ENCODE results near the gene FANCC.

The FANCC gene

DNA sequence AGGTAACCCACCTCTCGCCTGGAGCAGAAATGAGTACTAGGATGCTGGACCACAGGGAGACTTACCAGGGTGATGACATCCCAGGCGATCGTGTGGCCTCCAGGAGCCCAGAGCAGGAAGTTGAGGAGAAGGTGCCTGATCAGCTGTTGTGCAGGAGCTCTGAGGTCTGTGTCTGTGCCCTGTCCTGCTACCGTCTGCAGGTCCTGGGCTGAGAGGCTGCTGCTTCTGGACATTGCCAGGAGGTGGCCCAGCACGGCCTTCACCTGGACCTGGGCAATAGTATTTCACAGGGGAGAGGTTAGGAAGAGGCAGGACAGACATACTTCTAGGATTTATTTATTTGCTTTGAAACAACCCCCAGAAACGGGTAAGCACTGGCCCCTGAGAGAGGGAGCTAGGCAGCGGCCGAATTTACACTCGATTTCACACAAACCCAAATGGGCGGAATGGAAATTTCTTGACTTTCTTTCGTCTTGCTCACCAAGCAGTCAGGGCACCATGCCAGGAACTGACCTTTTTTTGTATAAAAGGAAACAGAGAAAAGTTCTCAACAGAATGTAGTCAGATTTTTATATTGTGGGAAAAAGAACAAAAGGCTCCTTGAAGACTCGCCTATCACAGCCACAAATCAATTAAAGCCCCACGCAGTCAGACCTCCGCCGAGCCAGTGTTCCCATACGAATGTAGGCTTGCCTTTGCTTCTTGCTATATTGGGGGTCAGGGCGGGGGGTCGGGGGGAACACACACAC lies 210.3 kb downstream of the FANCC start:
- TF ChIP-seq, protein P1, sequence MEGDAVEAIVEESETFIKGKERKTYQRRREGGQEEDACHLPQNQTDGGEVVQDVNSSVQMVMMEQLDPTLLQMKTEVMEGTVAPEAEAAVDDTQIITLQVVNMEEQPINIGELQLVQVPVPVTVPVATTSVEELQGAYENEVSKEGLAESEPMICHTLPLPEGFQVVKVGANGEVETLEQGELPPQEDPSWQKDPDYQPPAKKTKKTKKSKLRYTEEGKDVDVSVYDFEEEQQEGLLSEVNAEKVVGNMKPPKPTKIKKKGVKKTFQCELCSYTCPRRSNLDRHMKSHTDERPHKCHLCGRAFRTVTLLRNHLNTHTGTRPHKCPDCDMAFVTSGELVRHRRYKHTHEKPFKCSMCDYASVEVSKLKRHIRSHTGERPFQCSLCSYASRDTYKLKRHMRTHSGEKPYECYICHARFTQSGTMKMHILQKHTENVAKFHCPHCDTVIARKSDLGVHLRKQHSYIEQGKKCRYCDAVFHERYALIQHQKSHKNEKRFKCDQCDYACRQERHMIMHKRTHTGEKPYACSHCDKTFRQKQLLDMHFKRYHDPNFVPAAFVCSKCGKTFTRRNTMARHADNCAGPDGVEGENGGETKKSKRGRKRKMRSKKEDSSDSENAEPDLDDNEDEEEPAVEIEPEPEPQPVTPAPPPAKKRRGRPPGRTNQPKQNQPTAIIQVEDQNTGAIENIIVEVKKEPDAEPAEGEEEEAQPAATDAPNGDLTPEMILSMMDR (IDR thresholded peaks at IDR 0.05; ENCODE audit: low read depth, low read length, missing control alignments), result no peak
- DNase-seq (ENCODE audit: low read depth), result no peak
- no peak overlapping the region for H3K4me3 ChIP-seq (ENCODE audit: low read depth, low read length)

DNA sequence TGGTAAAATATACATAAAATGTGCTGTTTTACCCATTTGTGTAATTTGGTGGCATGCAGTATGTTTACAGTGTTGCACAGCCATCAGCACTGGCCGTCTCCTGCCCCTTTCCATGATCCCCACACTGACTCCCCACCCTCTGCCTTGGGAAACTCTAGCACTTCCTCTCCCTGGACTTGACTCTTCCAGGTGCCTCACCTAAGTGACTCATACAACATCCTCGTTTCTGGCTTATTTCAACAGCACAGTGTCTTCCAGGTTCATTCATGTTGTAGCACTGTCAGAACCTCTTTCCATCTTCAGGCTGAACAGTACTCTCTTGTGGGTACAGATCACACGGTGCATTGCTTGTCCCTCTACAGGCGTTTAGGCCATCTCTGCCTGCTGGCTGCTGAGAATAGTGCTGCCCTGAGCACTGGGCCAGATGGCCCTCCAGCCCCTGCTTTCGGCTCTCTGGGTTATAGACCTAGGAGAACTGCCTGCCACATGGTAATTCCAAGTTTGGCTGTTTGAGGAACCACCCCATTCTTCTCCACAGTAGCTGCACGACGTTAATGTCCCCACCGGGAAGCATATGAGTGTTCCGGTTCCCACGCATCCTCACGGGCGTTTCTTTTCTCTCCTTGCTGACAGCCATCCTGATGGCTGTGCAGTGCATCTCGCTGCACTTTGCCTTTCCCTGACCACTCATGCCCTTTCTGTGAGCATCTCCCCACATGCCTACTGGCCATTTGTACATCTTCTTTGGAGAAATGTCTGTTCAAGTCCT lies 211.8 kb downstream of the FANCC start:
- H3K4me3 ChIP-seq (ENCODE audit: low read depth, low read length), result no peak overlapping the region
- TF ChIP-seq, protein P1 (IDR thresholded peaks at IDR 0.05; ENCODE audit: low read depth, low read length, missing control alignments), result no peak
- DNase-seq (ENCODE audit: low read depth), result no peak

DNA sequence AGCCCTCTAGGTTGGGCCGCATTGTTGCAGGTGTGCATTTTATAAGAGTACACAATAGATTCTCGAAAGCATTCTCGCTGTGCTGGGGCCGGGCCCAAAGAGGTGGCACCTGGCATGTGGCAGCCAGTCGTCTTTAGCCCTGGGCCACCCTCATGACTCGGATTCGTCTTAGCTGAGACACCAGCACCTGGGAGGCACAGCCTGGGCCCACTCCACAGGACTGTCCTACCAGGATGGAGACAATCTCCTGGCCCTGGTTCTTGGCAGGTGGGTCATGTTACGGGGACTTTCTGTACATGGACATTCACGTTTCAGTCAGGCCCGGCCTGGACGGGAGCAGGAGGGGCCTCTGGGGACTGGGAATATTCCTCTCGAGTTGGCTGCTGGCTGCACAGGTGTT lies 212.5 kb downstream of the FANCC start:
- H3K4me3 ChIP-seq (ENCODE audit: low read depth, low read length), result no peak overlapping the region
- DNase-seq (ENCODE audit: low read depth), result no peak
- TF ChIP-seq, protein P1 (IDR thresholded peaks at IDR 0.05; ENCODE audit: low read depth, low read length, missing control alignments), result no peak

DNA sequence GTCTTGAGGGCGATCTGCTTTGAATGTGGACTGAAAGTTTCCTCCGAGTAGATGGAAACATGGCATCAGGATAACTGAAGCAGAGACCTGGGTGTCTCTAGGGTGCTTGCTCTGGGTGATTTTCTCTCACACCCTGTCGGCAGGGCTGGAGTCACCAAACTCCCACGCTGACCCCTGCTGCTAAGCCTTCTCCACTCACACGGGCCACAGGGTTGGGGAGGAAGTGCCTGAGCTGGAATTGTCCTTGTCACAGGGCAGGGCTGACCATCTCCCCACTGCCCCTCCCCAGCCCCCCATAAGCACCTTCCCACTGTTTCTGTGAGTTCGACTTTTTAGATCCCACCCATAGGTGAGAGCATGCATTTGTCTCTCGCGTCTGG lies 212.9 kb downstream of the FANCC start:
- TF ChIP-seq, protein P1 (IDR thresholded peaks at IDR 0.05; ENCODE audit: low read depth, low read length, missing control alignments), result no peak
- DNase-seq (ENCODE audit: low read depth), result no peak
- no peak overlapping the region for H3K4me3 ChIP-seq (ENCODE audit: low read depth, low read length)

DNA sequence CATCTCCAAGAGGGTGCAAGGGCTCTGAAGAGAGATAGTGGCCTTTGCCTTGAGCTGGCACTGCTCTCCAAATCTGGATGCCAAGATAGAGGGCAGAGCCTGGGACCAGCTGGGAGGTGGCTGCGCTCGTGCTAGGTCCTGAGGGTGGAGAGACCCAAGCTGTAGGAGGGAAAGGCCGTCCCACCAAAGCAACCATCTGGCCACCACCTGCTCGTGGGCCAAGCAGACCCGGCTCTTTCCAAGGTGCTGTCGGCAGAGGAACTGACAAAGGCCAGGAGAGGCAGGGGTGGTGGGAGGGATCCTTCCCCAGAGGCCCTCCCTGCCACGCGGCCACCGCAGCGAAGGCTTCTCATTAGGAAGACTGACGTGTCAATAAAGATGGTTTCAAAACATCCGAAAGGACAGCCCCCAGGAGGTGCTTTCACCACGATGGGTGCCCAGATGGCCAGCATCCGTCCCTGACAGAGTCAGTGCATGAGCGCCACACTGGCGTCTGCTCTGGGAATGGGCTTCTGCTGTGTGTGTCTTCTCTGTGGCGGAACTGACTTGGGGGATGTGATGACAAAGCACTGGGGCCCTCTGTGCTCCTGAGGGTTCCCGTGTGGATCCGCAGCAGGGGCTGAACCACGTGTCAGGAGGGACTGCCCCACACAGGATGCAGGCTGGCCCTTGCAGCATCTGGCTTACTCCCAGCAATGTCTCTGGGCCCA lies 213.5 kb downstream of the FANCC start:
- DNase-seq (ENCODE audit: low read depth), result no peak
- H3K4me3 ChIP-seq (ENCODE audit: low read depth, low read length), result no peak overlapping the region
- TF ChIP-seq, protein P1 (IDR thresholded peaks at IDR 0.05; ENCODE audit: low read depth, low read length, missing control alignments), result no peak

DNA sequence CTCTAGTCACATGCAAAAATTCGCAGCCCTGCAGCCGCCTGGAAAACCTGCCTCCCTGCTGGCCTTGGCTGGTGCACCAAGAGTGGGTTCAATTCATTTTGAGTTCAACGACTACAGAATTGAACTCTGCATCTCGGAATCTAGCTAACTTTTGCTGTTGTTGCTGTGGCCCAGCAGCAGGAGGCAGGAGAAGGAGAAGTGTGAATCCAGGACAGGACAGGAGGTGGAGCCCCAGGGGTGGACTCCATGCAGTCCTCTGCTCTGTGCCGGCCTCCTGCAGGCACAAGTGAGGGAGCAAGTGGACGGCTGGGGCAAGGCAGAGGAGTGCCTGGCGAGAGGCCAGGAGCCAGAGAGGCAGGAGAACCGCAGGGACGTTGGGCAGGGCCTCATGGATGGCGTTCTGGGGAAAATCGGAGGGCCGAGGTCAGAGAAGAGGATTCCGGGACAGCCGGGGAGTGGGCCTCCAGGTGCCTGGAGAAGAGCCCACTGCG lies 214.2 kb downstream of the FANCC start:
- DNase-seq (ENCODE audit: low read depth), result no peak
- H3K4me3 ChIP-seq (ENCODE audit: low read depth, low read length), result no peak overlapping the region
- TF ChIP-seq, protein P1 (IDR thresholded peaks at IDR 0.05; ENCODE audit: low read depth, low read length, missing control alignments), result no peak

Data from GM12864 (cell line).